Activated CD4-positive, alpha-beta T cell treated with anti-CD3 and anti-CD28 coated beads for 36 hours (primary cell): ENCODE data around the gene PAQR7. TPM values are rescaled to one million over a fixed set of nuclear protein-coding genes. Genes with fewer than 3 reads are reported as not detected.

Experiments used
- ATAC-seq: fragments of 200-7000 bp; cut with Tn5 transposase; one replicate; pipeline ENCODE4 v1.10.0; 2021; ENCODE audit warnings: mild to moderate bottlenecking, moderate library complexity
- CTCF ChIA-PET: fragments of 350-600 bp; sonication (Branson Sonifier 250); formaldehyde crosslinking; loops from one replicate; lab custom pipeline; 2021; ENCODE audit warnings: antibody characterized with exemption; lab: Charles Lee
- POLR2A ChIA-PET: fragments of 350-600 bp; sonication (Branson Sonifier 250); formaldehyde crosslinking; loops from one replicate; lab custom pipeline; 2021; ENCODE audit warnings: antibody characterized with exemption, inconsistent platforms; lab: Charles Lee
- DNase-seq: peaks from one replicate; pipeline ENCODE4 v3.0.0-alpha.2; 2020
- H3K27ac Mint-ChIP-seq: one replicate; pipeline ENCODE4 v1.8.0; 2021; ENCODE audit warnings: mixed read lengths
- H3K27me3 Mint-ChIP-seq: one replicate; pipeline ENCODE4 v1.8.0; 2021; ENCODE audit warnings: mixed read lengths
- H3K36me3 Mint-ChIP-seq: one replicate; pipeline ENCODE4 v1.8.0; 2021; ENCODE audit warnings: low read depth, mixed read lengths
- H3K4me1 Mint-ChIP-seq: one replicate; pipeline ENCODE4 v1.8.0; 2021; ENCODE audit warnings: mixed read lengths
- H3K4me3 Mint-ChIP-seq: one replicate; pipeline ENCODE4 v1.8.0; 2021; ENCODE audit warnings: mild to moderate bottlenecking, moderate library complexity, mixed read lengths
- H3K9me3 Mint-ChIP-seq: one replicate; pipeline ENCODE4 v1.8.0; 2021; ENCODE audit warnings: low read depth, mixed read lengths
- intact Hi-C, 2 experiments: fragments of 100-400 bp; cut with DNase I in 1 of 2; cut with micrococcal nuclease in 1 of 2; formaldehyde crosslinking; loops; one replicate each; pipeline versions ENCODE4 v1.14.2 to v1.15.1; 2022 to 2024; cut with DNase I, micrococcal nuclease
- total RNA-seq, 2 experiments: library from RNA; stranded (reverse); gene quantifications; one replicate each; pipeline ENCODE4 v1.2.3, GENCODE V29; 2021

PAQR7 gene
- total RNA-seq, 2 experiments from 2014 or later = 3.9 to 4.4 TPM

DNA sequence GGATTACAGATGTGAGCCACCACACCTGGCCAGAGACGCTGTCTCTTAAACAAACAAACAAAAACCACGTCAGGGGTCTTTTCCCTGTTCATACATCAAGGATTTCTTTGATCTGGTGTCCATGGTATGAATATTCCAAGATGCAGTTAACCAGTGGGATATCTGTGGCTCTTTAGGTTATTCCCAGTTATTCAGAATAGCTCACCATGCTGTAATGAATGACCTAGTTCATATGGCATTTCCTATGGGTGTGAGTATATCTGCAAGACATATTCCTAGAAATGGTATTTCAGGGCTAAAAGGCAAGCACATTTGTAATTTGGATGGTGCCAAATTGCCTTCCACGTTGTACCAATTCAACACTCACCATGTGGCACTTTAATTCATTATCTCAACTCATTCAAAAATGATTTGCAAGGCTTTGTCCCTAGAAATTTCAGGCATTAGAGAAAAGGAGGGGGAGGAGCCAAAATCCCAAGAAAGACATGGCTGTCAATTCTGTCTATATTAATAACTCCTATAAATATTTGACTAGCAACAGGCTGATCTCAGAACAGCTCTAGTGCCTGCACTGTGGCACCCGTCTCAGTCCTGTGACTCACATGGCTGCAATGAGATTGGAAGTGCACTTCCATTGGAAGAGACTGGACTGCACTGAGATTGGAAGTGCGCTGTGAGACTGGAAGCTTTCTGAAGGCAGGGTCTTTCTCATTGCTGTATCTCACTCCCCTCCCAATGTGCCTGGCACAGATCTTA lies 36.7 kb upstream of the PAQR7 start:
- Mint-ChIP-seq H3K9me3 (no peaks in the 10 kb centered on the region), H3K4me3 (no peak overlapping the region), H3K27me3 (no peaks in the 10 kb centered on the region), H3K4me1 (no peaks in the 10 kb centered on the region), H3K36me3 (no peaks in the 10 kb centered on the region), H3K27ac (no peak overlapping the region)
- POLR2A ChIA-PET = no interaction called here
- no peak for ATAC-seq
- CTCF ChIA-PET = interaction anchor here (0.6 to 2.3 kb wide), 4 partner anchors 8 to 87 kb away, joined by 3 to 5 read pairs (median 5); no protein-coding TSS in a partner anchor
- intact Hi-C loops = no loop called here
- DNase-seq = no peak

DNA sequence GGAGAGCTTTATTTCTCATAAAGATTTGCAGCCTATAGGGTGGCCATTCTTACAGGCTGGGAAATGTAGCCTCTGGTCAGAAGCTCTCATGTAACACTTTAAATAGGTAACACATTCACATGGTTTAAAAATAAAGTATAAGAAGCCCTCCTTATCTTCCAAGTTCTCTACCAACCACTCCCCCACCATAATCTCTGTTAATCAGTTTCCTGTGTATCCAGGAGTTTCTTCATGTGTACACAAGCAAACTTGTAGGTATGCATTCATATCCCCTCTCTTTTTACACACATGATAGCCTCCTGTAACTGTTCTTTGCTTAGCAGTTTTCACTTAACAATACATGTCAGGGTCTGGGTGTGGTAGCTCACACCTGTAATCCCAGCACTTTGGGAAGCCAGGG lies 35.7 kb upstream of the PAQR7 start:
- Mint-ChIP-seq H3K9me3 (no peaks in the 10 kb centered on the region), H3K27ac (no peak overlapping the region), H3K36me3 (no peaks in the 10 kb centered on the region), H3K27me3 (no peaks in the 10 kb centered on the region), H3K4me3 (no peak overlapping the region), H3K4me1 (peaks cover 5% of the 10 kb centered on the region)
- CTCF ChIA-PET = interaction anchor here (2.3 kb wide), 1 partner anchor 9 kb away, joined by 5 read pairs; no protein-coding TSS in a partner anchor
- ATAC-seq (no peak), DNase-seq (no peak)
- POLR2A ChIA-PET = no interaction called here
- intact Hi-C loops = no loop called here

DNA sequence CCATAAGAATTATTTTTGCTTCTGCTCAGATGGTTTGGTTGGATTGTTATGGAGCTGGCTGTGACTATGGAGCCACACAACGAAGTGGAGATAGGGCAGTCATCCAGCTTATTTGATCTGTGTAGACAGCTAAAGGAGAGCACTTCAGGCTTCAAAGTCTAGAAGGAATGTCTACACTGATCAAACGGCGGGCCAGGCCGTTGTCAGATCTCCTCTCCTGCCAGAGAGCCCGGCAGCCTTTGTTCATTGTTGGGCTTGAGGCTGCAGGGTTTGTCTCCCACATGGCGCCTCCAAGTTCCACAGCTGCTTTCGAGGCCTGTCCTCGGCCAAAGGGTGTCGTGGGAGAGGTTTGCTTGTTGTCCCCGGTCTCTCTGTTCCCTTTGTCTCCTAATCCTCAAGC lies 33.5 kb upstream of the PAQR7 start:
- POLR2A ChIA-PET = no interaction called here
- H3K27ac Mint-ChIP-seq = no peak overlapping the region
- intact Hi-C loops = loop anchor here in 1 of 2 experiments (5.0 kb wide), 2 partner anchors 398 to 1162 kb away; partner anchors contain the start of genes CLIC4 and UBXN11

DNA sequence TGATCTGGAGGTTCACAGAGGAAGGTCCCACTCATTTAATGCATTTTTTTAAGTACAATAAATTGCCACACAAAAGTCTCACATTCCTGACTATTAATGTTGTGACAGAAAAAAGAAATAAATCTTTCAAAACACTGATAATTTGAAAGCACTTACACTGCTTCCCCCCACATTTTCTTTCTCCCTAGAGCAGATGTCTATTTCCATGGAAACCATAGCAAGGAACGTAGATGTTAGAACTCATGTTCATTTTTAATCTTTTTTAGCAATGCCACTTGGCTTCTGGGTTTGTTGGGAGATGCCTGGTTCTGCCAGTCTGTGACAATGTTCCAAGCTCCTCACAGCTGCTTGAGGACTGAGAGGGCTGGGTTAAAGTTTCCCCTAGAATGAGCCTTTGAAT lies 32.7 kb upstream of the PAQR7 start:
- H3K27ac Mint-ChIP-seq = no peak overlapping the region
- H3K36me3 Mint-ChIP-seq = peaks cover 20% of the 10 kb centered on the region
- CTCF ChIA-PET = interaction anchor here (1.0 to 15.6 kb wide), 5 partner anchors 13 to 97 kb away, joined by 3 to 257 read pairs (median 6); partner anchors contain the start of gene PAFAH2
- H3K27me3 Mint-ChIP-seq = no peaks in the 10 kb centered on the region
- no peak for ATAC-seq
- DNase-seq = no peak
- POLR2A ChIA-PET = no interaction called here
- H3K4me3 Mint-ChIP-seq = no peak overlapping the region
- intact Hi-C loops = loop anchor here in 1 of 2 experiments (5.0 kb wide), 2 partner anchors 399 to 1161 kb away; partner anchors contain the start of genes CLIC4 and UBXN11
- peaks cover 19% of the 10 kb centered on the region for H3K4me1 Mint-ChIP-seq
- no peaks in the 10 kb centered on the region for H3K9me3 Mint-ChIP-seq

More for the DNA sequence above, 33.5 kb upstream of the PAQR7 start:
- Mint-ChIP-seq H3K4me1 (peaks cover 13% of the 10 kb centered on the region), H3K27me3 (no peaks in the 10 kb centered on the region), H3K4me3 (no peak overlapping the region), H3K9me3 (no peaks in the 10 kb centered on the region), H3K36me3 (peaks cover 12% of the 10 kb centered on the region)
- DNase-seq = no peak
- CTCF ChIA-PET = interaction anchor here (1.0 to 15.6 kb wide), 4 partner anchors 13 to 96 kb away, joined by 3 to 257 read pairs (median 6); partner anchors contain the start of gene PAFAH2
- no peak for ATAC-seq

DNA sequence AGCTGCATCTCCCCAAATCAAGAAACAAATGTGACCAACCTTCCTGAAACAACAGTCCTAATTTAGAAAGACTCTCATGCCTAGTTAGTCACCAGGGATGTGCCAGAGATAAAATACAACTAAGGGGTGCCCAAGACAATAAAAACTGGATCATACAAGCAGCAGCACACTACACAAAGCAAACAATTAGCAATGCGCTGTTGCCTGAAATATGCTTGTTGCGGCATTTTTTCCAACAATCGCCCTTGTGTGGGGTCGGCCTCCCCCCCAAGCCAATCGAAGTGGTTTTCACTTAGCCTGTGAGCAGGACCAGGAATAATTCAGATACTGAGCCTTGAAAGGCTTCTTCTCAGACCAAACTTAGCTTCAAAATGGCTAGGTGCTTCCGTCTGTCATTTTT lies 32.1 kb upstream of the PAQR7 start:
- Mint-ChIP-seq H3K4me3 (no peak overlapping the region), H3K9me3 (no peaks in the 10 kb centered on the region), H3K36me3 (peaks cover 24% of the 10 kb centered on the region), H3K27me3 (no peaks in the 10 kb centered on the region), H3K27ac (no peak overlapping the region), H3K4me1 (peaks cover 22% of the 10 kb centered on the region)
- DNase-seq (no peak), ATAC-seq (no peak)
- ChIA-PET CTCF (interaction anchor here (0.6 to 15.6 kb wide), 4 partner anchors 12 to 91 kb away, joined by 3 to 257 read pairs (median 6); partner anchors contain the start of gene PAFAH2), POLR2A (no interaction called here)
- intact Hi-C loops = loop anchor here in 1 of 2 experiments (5.0 kb wide), 2 partner anchors 400 to 1160 kb away; partner anchors contain the start of genes CLIC4 and UBXN11

DNA sequence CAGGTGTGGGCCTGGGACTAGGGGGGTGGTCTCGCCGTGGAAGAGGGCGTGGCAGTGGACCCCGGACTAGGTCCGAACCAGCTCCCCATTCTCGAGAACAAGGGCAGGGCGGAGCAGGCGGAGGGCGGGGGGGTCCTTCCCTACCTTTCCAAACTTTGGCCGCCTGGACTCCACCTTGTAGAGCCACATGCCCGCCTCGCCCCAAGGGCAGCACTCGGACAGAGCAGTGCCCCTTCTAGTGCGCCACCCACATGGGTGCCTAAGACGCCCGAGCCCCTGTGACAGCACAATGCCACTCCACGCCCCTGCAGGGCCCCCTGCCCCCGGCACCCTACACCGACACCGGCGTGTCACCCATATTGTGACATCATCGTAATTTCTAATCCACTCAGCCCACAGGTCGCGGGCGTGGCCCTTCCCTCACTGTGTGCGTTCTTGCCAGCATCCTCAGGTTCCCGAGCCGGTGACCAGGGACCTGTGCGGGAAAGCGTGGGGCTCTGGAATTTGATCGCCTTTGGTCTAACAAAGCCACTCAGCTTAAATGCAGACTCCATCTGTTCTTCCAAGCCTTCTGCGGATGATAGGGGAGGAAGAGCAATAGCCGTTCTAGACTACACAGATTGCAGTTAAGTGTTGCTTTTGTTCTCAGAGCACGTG lies 31.3 kb upstream of the PAQR7 start:
- peak overlapping the region; percentile 69 for H3K27ac Mint-ChIP-seq
- POLR2A ChIA-PET = no interaction called here
- H3K4me1 Mint-ChIP-seq = peaks cover 25% of the 10 kb centered on the region
- peak overlapping the region; percentile 84 for H3K4me3 Mint-ChIP-seq
- DNase-seq (peak; percentile 59), ATAC-seq (peak; percentile 3)
- intact Hi-C loops = loop anchor here (1.0 to 5.0 kb wide), 6 partner anchors 17 to 1159 kb away; partner anchors contain the start of genes CLIC4 (in 1 of the 2), MACO1 (in 1 of the 2), PAFAH2 (in 1 of the 2) and UBXN11 (in 1 of the 2)
- CTCF ChIA-PET = interaction anchor here (0.6 to 15.6 kb wide), 3 partner anchors 11 to 92 kb away, joined by 3 to 257 read pairs (median 53); partner anchors contain the start of gene PAFAH2
- no peaks in the 10 kb centered on the region for H3K27me3 Mint-ChIP-seq
- peaks cover 27% of the 10 kb centered on the region for H3K36me3 Mint-ChIP-seq
- H3K9me3 Mint-ChIP-seq = no peaks in the 10 kb centered on the region

DNA sequence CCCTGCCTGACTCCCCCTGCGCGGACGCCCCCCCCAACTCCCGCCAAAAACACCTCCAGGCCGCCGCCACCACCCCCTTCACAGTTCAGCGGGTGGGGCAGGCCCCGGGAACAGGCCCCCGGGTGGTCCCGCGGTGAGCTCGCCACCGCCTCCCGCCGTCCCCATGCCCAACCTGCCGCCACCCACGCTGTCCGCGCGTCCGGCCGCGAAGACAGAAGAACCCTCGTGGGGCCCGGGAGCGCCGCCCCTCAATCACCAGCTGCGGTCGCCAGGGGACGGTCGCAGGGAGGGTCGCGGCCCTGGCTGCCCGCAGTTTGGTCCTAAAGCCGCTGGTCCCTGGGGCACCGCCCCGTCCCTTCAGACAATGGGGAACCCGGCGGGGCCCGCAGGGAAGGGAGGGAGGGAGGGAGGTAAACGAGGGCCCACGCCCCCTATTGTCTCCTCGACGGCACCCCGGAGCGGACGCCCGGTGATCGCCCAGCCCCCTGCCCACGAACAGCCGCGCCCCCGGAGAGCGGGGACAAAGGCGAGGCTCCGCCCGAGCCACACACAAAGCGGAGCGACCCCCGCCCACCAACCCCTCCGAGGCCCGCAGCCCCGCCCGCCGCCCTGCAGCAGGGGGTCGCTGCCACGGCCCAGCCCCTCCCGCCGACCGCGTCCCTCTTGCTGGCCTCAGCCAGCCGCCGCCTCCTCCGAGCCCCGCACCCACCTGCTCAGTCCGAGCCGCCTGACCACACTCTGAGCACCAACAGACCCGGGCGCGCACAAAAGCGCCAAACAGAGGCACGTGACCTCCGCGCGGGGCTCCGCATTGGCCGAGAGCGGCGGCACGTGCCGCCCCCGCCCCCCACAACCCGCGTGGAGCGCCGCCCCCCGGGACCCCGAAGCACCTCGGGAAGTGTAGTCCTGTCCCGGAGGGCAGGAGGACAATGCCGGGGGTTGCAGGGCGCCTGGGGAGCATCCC lies 30.5 kb upstream of the PAQR7 start, which contains the start of gene STMN1:
TSS of gene STMN1 (minus strand) at position 740 of the 964 bp plus-strand sequence. CDS start 1,743 bp downstream, outside the sequence.
- ChIA-PET CTCF (interaction anchor here (1.2 to 15.6 kb wide), 3 partner anchors 9 to 93 kb away, joined by 6 to 257 read pairs (median 53); partner anchors contain the start of gene PAFAH2), POLR2A (interaction anchor here (0.6 to 1.3 kb wide), 8 partner anchors 8 to 549 kb away, joined by 3 to 5 read pairs (median 4); partner anchors contain the start of gene PAFAH2)
- intact Hi-C loops = loop anchor here (1.0 to 5.0 kb wide), 14 partner anchors 11 to 1159 kb away; partner anchors contain the start of genes PAFAH2 (in 2 of the 2), AUNIP (in 1 of the 2), CEP85 (in 1 of the 2) and CLIC4 (in 1 of the 2)
- peak within 1 kb of the TSS; percentile 83 for H3K27ac Mint-ChIP-seq
- DNase-seq (peak; percentile 96), ATAC-seq (peak; percentile 81)
- no peaks in the 10 kb centered on the region for H3K9me3 Mint-ChIP-seq
- peaks cover 25% of the 10 kb centered on the region for H3K4me1 Mint-ChIP-seq
- H3K27me3 Mint-ChIP-seq = no peaks in the 10 kb centered on the region
- peaks cover 34% of the 10 kb centered on the region for H3K36me3 Mint-ChIP-seq
- peak within 1 kb of the TSS; percentile 84 for H3K4me3 Mint-ChIP-seq

DNA sequence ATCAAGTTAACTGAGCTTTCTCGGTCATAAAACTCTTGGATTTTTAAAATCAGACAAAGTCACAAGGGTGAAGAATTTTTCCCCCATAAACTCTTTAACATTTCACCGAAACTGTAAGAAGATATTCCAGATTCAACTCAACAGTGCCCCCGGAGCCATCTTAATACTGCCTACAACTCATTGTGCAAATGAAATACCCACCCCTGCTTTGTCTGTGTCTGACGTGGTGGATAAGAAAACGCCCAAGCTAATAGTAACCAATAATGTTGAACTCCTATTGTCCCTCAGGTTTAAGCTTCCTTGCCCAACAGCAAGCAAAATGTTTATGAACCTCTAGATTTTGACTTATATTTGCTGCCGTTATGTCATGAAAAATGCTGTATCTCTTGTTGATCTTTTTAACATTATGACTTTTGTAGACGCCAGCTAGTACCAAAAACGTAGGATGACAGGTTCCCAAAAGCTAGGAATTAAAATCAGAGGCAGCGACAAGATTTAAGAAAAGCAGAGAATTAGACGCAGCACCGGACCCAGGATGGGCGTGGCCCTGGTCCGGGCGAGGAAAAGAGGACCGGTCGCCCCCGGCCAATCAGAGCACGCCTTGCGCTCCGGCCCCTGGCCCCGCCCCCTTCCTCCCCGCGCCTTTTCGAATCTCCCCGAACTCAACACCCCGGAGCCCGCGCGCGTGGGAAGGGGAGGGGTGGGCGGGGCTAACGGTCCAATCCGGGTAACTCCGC lies 29.6 kb upstream of the PAQR7 start:
- Mint-ChIP-seq H3K4me1 (peaks cover 25% of the 10 kb centered on the region), H3K4me3 (peak overlapping the region; percentile 84), H3K36me3 (peaks cover 43% of the 10 kb centered on the region), H3K27me3 (no peaks in the 10 kb centered on the region), H3K27ac (peak overlapping the region; percentile 59), H3K9me3 (no peaks in the 10 kb centered on the region)
- peak; percentile 98 for DNase-seq
- CTCF ChIA-PET = interaction anchor here (1.2 to 15.6 kb wide), 4 partner anchors 10 to 93 kb away, joined by 5 to 257 read pairs (median 30); partner anchors contain the start of gene PAFAH2
- POLR2A ChIA-PET = interaction anchor here (0.6 to 1.3 kb wide), 8 partner anchors 8 to 99 kb away, joined by 3 to 6 read pairs (median 4); partner anchors contain the start of gene PAFAH2
- ATAC-seq = peak; percentile 79
- intact Hi-C loops = loop anchor here (1.0 to 5.0 kb wide), 11 partner anchors 10 to 1158 kb away; partner anchors contain the start of genes AUNIP (in 1 of the 2), CEP85 (in 1 of the 2), CLIC4 (in 1 of the 2) and PAFAH2 (in 1 of the 2)

DNA sequence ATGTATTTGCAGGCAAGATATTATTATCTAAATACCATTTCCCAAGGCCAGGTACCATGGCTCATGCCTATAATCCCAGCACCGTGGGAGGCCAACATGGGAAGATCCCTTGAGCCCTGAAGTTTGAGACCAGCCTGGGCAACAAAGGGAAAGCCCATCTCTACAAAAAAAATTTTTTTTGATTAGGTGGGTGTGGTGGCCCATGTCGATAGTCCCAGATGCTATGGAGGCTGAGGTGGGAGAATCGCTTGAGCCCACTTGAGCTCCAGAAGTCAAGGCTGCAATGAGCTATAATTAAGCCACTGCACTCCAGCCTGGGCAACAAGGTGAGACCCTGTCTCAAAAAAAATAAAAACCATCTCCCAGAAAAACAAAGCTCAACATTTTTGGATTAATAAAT lies 28.5 kb upstream of the PAQR7 start:
- ATAC-seq (no peak), DNase-seq (no peak)
- no peaks in the 10 kb centered on the region for H3K27me3 Mint-ChIP-seq
- CTCF ChIA-PET = interaction anchor here (0.9 to 15.6 kb wide), 4 partner anchors 9 to 94 kb away, joined by 4 to 257 read pairs (median 29); partner anchors contain the start of gene PAFAH2
- no peaks in the 10 kb centered on the region for H3K9me3 Mint-ChIP-seq
- H3K27ac Mint-ChIP-seq = peak overlapping the region; percentile 47
- H3K4me3 Mint-ChIP-seq = peak overlapping the region; percentile 84
- H3K4me1 Mint-ChIP-seq = peaks cover 25% of the 10 kb centered on the region
- POLR2A ChIA-PET = no interaction called here
- intact Hi-C loops = no loop called here
- peaks cover 51% of the 10 kb centered on the region for H3K36me3 Mint-ChIP-seq
